Fibroblast of lung (primary cell): ENCODE measurements around the gene ESAM.

Experiments
- CTCF ChIP-seq, 2 donors: IDR thresholded peaks in 1 of 2; conservative IDR thresholded peaks in 1 of 2; 1 replicate in 1 of 2; 2 replicates in 1 of 2; pipeline ENCODE4 v1.5.1; 2011 to 2012; ENCODE audit warnings: low read length in 2 of 2, control low read depth in 1 of 2, inconsistent platforms in 1 of 2, low read depth in 1 of 2, mild to moderate bottlenecking in 1 of 2
- EZH2 ChIP-seq: IDR thresholded peaks from 2 replicates; pipeline ENCODE4 v1.5.1; 2012; ENCODE audit warnings: low read length, control low read depth, mild to moderate bottlenecking; ENCODE audit errors: missing control alignments

- no peak for TF ChIP-seq CTCF (conservative IDR thresholded peaks at IDR 0.05 in 1 of 2, IDR thresholded peaks at IDR 0.05 in 1 of 2; ENCODE audit: low read depth in 1 of 2, low read length in 2 of 2)
- no peak for TF ChIP-seq EZH2
Measured at GRCh38 chr11:124751741-124752470, 10.2 kb downstream of the ESAM start, which contains the start of gene VSIG2.
